NCI-H2171 treated with DMSO at 0.1 percent for 48 hours (cell line): ENCODE measurements around the gene ECE1.
A peak's percentile ranks its signal among the peaks of the same experiment; 100 is the strongest.
"Not testable (repeated sequence)": the region's sequence is repeated elsewhere in the genome, so short reads cannot be mapped to it uniquely, and the experiment has no call there.

Experiments used
- DNase-seq: peaks from one replicate; lab custom pipeline; 2025; lab: John Stamatoyannopoulos, UW

Gene ECE1

DNA sequence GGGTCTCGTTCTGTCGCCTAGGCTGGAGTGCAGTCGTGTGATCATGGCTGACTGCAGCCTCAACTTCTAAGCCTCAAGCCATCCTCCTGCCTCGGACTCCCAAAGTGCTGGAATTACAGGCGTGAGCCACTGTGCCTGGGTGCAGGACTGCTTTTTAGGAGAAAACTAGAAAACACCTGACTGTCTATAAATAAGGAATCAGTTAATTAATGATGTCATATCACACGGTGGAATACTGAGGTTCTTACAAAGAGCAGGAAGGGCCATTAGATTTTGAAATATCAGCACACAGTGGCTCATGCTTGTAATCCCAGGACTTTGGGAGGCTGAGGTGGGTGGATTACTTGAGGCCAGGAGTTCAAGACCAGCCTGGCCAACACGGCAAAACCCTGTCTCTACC, 62.0 kb downstream of the ECE1 start:
- DNase-seq, result not testable (repeated sequence)

DNA sequence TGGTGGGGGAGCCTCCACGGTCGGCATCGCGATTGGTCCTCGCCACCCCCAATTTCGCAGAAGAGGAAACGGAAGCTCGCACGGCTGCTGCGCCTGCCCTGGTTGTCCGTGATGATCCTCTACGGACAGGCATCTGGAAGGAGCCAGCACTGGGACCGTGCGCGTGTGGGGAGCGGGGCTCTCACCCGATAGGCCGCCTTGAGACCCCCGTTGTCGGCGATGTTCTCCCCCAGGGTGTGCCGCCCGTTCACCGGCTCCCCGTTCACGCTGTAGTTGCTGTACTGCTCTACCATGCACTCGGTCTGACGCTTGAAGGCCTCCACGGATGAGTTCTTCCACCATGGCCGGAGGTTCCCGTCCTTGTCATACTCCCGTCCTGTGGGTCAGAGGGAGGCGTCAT, 65.2 kb downstream of the ECE1 start:
- no peak for DNase-seq

DNA sequence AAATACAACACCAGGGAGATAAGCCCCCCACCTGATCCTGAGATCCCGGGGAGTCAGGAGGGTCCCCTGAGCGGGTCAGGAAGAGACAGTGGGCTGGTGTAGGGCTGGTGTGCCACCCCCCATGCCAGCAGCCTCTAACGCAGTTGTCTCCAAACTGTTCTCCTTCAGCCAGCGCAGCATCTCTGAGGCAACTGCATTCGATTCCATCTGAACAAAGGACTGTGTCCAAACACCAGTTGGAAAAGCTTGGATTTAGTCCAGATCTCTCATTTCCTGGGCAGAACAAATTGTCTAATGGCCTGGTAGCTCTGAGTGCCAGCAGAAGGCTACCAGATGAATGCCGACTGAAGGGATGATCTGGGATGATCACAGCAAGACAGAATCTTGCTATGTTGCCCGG, 69.4 kb downstream of the ECE1 start:
- DNase-seq, result peak; percentile 14

DNA sequence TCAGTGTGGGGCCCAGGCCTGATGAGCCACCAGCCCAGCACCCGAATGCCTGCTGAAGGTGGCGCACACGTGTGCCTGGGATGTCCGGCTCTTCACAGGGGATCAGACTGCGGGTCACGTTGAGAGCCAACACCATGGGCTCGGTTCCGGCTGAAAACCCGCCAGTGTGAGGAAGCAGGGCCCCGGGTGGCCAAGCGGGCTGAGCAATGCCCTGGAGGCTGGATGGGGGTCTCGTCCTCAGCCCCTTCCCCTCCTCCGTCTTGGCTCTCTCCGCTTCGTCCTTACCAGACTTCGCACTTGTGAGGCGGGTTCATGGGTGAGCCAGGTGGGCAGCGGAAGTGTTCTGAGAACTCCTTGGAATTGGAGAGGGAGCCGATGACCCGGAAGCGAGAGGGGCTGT, 70.6 kb downstream of the ECE1 start:
- DNase-seq, result no peak

DNA sequence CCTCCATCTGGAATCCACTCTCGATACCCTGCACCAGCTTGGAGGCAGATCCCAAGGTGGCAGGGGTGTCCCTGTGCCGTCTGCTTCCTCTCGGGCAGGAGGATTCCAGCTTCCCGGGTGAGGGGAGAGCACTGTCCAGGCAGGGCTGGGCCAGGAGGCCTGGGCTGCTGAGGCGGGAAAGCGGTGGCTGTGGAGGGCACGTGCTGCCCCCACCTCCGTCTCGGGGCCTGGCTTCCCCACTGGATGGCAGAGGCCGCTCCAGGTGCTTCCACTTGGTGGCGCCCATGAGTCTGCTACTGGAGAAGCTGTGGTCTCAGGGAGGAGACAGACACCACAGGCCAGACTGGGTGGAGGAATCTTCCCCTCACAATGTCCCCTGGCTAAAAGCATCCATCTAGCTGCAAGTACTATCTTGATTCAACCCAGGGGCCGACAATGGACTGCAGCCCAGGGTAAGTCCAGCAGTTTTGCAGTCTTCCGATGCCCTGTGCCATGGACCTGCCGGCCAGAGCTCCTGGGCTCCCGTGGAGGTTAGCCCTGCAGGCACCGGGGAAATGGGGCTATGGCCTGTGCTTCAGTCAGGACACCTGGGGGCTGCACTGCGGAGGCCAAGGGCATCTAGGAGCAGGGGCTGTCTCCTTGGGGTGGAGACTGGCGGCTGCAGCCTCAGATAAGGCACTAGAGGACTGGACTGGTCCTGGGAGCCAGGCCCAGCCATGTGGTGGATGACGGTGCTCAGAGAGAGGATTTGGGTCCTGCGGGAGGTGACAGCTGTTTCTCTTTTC, 72.3 kb downstream of the ECE1 start:
- no peak for DNase-seq

DNA sequence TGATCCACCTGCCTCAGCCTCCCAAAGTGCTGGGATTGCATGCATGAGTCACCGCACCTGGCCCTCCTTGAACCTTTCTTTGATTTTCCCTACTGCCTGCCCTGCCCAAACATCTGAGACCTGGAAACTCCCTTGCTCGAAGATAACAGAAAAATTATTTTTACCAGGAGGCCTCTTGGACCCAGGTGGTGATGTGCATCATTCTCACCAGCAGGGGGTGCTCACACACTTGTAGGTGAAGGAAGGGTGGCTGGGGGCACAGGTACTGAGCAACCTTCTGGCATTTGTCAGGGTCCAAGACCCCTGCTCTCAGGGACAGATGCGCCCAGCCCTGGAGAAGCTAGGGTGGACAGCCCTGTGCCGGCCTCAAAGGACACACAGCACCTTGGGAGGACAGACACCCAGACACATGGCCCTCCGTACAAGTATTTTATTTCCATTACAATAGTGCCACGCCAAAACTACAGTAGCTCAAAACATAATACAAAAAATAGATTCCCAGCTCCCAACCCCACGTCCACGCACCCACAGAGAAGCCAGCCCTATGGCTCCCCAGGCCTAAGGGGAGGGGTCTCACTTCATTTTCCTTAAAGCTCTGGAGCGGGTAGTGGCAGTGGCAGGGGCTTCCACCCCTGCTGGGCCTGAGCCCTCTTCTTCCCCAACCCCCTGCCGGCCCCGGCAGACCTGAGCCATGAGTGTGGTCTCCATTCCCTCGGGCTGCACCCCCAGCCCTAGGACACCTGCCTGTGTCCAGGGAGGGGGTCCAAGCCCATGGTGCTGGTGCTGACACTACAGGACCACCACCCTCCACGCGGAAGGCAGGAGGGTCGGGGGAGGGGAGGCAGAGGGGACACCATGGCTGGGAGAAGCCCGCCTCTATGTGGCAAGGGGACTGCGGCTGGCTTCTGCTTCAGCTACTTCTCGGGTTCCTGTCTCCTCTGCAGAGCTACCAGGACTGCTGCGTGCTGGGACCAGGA, 73.1 kb downstream of the ECE1 start:
- DNase-seq, result no peak

DNA sequence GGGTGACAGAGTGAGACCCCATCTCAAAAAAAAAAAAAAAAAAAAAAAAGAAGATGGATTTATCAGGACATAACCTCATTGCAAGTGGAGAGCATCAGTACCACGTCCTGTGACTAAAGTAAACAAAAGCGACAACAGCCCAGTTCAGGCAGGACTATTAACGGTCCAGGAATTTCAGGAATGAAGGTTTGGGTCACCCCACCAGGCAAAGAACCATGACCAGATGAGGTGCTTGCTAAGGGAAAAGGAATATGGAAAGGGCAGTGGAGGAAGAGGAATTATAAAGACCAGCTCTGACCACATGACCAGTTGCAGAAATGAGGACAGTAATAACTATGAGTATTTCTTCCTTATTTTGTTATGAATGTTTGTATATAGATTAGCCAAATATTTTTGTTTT, 78.1 kb downstream of the ECE1 start:
- no peak for DNase-seq

DNA sequence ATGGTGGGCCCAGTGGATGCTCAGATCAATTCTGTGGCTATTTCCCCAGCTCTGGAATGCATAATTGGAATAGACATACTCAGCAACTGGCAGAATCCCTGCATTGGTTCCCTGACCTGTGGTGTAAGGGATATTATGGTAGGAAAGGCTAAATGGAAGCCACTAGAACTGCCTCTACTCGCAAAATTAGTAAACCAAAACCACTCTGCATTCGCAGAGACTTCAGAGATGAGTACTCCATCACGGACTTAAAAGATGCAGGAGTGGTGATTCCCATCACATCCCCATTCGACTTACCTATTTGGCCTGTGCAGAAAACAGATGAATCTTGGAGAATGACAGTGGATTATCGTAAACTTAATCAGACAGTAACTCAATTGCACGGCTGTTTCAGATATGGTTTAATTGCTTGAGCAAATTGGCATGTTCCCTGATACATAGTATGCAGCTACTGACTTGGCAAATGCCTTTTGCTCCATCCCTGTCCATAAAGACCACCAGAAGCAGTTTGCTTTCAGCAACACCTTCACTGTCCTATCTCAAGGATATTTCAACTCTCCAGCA, 82.0 kb downstream of the ECE1 start:
- not testable (repeated sequence) for DNase-seq

DNA sequence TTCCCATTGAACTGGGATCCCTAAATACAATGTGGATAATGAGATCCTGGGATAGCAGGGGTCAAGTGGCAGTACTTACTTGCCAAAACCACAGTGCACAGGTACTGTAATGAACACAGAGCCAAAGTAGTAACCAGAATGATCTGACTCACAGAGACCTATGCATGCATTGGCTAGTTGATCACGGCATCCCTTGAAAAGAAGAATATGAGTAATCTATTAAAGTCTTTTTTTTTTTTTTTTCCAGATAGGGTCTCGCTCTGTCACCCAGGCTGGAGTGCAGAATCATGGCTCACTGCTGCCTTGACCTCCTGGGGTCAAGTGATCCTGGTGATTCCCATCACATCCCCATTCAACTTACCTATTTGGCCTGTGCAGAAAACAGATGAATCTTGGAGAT, 84.1 kb downstream of the ECE1 start:
- DNase-seq, result no peak

DNA sequence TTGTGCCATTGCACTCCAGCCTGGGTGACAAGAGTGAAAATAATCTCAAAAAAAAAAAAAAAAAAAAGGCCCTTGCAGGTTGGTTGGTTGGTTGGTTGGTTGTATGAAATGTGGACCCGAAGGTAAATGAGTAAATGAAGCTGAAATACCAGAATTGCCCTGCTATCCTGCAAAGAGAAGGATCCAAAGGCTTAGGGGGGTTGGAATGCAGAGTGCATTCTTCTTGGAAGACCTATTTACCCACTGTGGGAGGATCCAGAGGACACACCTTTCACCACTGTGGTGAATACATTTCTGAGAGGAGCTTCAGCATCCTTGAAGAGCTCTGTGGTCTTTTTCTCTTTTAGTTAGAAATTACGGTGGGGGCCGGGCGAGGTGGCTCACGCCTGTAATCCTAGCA, 84.8 kb downstream of the ECE1 start:
- no peak for DNase-seq

DNA sequence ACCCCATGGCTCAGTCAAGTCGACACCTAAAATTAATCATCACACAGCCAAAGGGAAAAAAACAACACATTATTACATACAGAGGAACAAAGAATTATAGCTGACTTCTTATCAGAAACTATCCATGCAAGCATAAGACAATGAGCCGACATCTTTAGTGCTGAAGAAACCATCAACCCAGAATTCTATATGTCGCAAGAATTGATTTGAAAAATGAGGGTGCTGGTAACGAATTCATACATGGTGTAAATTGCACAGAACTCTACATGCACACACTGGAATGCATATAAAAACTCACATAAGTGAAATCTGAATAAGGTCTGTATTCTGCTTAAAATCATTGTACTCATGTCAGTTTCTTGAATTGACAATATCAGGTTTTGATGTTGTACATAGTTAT, 88.6 kb downstream of the ECE1 start:
- DNase-seq, result no peak

DNA sequence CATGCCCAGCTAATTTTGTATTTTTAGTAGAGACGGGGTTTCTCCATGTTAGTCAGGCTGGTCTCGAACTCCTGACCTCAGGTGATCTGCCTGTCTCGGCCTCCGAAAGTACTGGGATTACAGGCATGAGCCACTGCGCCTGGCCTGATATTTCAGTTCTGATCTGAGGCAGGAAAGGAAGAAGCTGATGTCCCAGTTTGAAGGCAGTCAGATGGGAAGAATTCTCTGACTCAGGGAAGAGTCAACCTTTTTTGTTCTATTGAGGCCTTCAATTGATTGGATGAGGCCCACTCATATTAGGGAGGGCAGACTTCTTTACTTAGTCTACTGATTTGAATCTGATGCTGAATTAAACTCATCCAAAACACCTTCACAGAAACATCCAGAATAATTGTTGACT, 89.0 kb downstream of the ECE1 start:
- DNase-seq, result not testable (repeated sequence)

DNA sequence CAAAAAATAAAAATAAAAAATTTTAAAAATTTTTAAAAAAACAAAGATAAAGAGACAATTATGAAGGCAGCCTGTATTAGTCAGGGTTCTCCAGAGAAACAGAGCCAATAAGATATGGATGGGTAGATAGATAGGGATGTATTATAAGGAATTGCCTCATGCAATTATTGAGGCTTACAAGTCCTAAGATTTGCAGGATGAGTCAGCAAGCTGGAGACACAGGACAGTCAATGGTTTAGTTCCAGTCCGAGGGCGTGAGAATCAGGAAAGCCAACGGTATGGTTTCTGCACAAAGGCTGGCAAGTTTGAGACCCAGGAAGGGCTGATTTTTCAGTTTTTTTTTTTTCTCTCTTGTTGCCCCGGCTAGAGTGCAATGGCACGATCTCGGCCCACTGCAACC, 89.5 kb downstream of the ECE1 start:
- no peak for DNase-seq

DNA sequence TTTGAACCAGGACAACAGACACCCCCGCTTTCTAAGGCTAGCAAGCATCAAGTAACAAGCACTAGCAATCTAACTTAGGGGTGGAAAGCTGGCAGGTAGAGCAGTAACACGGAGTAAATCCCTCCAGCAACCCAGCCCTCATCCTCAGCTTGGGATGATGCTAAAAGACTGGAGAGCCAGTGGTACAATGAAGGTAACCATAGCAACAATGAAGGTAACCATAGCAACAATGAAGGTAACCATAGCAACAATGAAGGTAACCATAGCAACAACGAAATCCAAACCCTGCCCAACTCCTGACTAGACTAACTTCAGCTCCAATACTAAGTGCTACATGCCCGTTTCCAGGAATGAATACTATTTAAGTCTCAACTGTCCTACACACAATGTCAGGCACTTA, 91.3 kb downstream of the ECE1 start:
- DNase-seq, result no peak

DNA sequence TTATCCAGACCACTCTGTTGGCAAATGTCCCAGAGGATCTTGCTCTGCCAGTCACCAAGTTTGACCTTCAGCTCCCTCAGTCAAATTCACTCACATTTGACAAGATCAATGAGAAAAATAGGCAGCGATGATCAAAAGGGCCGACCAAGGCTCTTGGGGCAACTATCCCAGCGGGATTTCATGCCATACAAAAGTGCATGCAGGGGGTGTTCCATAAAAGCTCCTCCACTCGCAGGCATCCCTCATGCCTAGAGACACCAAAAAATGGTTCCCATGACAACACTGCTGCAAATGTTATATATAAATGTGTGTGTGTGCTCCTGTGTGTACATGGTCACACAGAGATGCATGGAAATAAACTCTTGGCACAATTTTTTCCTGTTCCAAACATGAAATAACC, 97.4 kb downstream of the ECE1 start:
- DNase-seq, result no peak

DNA sequence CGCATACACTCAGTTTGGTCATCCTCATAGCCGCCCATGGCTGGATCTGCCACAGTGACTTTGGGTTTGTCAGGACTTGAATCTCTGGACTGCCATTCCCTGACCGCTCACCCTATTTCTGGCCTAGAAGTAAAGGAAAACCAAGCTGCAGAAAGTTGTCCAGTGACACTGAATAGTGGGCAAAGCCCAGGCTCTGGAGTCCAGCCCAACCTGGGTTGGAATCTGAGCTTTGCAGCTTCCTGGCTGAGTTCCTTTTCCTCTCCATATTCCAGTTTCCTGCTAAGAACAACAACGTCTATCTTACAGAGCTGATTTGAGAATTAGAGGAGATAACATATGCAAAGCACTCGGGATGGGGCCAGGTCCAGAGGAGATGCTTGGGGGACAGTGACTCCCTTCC, 98.0 kb downstream of the ECE1 start:
- no peak for DNase-seq

DNA sequence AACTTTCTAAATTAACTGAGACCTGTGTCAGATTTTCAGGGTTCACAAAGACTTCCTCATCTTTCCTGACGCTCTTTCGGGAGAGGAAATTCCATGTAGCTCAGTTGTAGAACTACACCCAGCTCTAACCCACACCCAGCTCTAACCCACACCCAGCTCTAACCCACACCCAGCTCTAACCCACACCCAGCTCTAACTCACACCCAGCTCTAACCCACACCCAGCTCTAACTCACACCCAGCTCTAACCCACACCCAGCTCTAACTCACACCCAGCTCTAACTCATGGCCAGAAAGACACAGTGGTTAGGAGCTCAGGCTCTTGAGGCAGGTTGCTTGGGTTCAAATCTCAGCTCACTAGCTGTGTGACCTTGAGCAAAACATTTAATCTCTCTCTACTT, 99.5 kb downstream of the ECE1 start:
- DNase-seq, result not testable (repeated sequence)

DNA sequence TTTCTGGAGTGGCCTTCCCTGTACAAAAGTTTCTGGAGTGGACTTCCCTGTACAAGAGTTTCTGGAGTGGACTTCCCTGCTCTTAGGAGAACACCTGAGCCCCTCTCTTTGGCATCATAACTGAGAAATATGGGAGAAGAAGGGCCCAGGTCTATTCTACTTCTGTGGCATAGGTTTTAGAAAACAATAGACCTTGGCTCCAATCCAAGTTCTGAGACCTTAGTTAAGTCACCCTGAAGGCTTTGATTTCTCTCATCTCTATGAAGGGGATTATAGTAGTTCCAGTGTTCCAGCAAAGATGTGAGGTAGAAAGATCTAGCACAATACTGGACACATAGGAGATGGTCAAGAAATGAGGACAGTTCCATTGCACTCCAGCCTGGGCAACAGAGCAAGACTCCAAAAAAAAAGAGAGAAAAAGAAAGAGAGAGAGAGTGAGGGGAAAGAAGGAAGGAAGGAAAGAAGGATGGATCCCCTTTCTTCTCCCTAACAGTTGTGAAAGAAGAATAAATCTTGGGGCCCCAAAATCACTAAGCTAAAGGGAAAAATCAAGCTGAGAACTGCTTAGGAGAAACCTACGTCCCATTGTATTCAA, 100.3 kb downstream of the ECE1 start:
- peak; percentile 23 for DNase-seq

DNA sequence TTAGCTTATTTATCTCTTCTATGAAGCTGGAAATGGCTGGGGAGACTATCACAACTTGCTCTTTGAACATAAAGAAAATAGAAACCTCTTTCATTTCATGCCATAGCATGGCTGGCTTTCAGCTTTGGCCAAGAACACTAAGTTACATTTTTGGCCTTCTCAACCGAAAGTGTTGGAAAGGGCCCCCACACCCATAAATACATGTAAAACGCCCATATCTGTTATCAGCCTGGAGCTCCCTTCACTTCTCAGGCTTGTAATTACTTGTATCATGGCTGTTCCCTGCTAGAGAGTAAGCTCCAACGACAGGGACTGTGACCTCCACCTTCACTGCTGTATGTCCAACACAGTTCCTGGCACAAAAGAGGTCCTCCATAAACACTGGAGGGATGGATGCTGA, 100.8 kb downstream of the ECE1 start:
- DNase-seq, result no peak

DNA sequence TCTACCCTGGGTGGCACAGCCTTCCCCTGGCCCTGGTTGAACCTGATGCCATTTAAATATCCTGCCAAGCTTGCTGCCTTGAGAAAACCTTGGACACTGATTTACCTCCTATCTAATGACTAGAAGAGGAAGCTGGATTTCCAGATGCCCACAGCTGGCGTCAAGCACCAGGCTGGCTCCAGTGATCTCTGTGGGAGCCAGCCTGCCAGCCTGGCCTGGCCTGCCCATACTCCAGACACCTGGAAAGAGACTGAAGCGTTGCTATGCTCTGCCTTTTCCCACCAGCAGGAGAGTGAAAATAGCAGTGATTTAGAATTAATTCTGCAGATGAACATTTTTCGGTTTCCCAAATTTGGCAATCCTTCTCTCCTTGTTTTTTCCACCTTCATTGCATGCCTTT, 102.0 kb downstream of the ECE1 start:
- DNase-seq, result no peak

DNA sequence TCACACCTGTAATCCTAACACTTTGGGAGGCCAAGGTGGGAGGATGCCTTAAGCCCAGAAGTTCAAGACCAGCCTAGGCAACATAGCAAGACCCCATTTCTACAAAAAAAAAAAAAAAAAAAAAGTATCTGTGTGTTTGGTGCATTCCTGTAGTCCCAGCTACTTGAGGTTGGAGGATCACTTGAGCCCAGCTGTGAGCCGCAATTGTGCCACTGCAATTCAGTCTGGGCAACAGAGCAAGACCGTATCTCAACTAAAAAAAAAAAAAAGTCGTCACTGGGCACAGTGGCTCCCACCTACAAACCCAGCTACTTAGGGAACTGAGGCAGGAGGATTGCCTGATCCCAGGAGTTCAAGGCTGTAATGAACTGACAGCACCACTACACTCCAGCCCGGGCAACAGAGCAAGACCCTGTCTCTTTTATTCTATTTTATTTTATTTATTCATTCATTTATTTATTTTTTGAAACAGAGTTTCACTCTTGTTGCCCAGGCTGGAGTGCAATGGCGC, 105.0 kb downstream of the ECE1 start:
- no peak for DNase-seq

DNA sequence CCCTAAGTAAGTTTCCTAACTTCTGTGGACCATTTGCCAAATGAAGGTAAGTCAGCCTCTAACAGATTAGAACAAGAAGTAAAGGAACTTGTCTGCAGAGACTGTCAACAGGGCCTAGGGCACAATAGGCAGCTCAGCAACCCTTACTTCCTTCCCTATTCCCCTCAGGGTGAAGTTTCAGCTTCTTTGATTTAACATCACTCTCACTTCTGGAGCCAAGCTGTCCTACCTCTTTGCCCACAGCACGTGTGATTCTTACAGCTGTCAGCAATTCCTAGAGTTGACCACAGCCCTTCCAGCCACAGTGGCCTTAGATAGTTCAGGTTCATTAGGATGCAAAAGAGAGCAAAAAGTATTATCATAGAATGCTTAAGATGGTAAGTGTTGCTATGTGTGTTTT, 106.0 kb downstream of the ECE1 start:
- DNase-seq, result no peak
